Measurements from ENCODE around the gene TMEM72.

DNA sequence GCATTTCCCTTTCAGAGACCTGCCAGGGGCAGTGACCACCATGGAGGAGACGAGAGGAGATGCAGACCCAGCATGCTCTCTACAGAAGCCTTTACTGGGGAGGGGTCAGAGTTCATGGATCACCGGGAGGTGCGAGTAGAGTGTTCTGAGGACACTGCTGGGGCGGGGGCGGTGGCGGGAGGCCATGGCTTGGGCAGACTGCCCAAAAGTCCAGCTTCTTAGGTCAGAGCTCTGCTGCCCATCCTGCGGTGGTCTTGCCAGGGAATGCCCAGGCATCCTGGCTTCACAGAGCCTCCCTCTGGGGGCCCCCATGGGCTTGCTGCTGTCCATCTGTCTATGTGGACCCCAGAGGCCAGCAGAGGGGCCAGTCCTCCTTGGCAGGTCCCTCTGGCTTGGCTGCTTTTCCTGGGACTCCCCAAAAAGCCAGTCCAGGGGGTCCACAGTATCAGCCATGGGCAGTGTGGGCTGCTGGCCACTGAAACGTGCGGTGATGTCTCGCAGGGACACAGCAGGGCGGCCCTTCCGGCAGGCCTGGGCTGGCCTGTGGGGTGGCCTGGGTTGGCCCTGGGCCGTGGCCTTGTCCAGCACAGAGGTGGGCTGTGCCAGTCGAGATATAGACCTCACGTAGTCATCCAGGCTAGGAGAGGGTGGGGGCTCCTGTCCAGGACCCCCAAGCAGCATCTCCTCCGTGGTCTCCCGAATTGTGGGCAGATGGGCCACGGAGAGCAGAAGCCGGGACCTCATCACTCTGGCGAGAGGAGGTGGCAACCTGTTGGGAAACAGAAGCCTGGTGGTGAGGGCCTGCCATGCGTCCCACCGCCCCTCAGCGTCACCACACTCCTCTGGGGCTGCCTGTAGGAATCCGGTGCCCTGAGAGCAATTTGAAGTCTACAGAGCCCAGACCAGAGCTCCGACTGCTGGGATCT, 66.4 kb downstream of the TMEM72 start:
- TF ChIP-seq POLR2A (IDR thresholded peaks at IDR 0.05), result no peak
- TF ChIP-seq, protein P1, sequence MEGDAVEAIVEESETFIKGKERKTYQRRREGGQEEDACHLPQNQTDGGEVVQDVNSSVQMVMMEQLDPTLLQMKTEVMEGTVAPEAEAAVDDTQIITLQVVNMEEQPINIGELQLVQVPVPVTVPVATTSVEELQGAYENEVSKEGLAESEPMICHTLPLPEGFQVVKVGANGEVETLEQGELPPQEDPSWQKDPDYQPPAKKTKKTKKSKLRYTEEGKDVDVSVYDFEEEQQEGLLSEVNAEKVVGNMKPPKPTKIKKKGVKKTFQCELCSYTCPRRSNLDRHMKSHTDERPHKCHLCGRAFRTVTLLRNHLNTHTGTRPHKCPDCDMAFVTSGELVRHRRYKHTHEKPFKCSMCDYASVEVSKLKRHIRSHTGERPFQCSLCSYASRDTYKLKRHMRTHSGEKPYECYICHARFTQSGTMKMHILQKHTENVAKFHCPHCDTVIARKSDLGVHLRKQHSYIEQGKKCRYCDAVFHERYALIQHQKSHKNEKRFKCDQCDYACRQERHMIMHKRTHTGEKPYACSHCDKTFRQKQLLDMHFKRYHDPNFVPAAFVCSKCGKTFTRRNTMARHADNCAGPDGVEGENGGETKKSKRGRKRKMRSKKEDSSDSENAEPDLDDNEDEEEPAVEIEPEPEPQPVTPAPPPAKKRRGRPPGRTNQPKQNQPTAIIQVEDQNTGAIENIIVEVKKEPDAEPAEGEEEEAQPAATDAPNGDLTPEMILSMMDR (IDR thresholded peaks at IDR 0.05), result no peak

All from vagina (tissue), 2 donors.